Endothelial cell of hepatic sinusoid (primary cell): Measurements from ENCODE around the gene TMC5.

ENCODE experiments used
- in situ Hi-C: cut with HindIII; loops from 2 replicates; pipeline ENCODE4 v1.10.0; 2017; ENCODE audit warnings: low sequenced_read_pairs

Gene TMC5

GRCh38 chr16:19450186-19450585, 32.5 kb downstream of the TMC5 start:
- in situ Hi-C loops = no loop called here

- in situ Hi-C loops = no loop called here
Measured at GRCh38 chr16:19458722-19459379, 41.2 kb downstream of the TMC5 start.

DNA sequence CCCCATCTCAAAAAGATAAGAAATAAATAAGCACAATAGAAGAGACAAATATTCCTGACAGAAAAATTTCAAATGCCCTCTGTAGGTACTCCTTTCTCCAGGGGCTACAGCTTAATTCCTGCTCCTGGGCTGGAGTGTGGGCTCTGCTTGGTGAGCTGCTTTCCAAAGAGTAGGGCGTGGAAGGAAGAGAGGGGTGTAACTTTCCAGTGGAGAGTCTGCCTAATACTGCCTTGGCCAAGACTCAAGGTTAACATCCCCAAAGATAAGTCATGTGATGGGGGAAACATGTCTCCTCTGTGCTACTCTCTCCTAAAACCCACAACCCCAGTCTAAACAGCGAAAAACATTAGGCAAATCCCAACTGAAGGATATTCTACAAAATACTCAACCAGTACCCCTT, 42.7 kb downstream of the TMC5 start:
- in situ Hi-C loops = no loop called here

DNA sequence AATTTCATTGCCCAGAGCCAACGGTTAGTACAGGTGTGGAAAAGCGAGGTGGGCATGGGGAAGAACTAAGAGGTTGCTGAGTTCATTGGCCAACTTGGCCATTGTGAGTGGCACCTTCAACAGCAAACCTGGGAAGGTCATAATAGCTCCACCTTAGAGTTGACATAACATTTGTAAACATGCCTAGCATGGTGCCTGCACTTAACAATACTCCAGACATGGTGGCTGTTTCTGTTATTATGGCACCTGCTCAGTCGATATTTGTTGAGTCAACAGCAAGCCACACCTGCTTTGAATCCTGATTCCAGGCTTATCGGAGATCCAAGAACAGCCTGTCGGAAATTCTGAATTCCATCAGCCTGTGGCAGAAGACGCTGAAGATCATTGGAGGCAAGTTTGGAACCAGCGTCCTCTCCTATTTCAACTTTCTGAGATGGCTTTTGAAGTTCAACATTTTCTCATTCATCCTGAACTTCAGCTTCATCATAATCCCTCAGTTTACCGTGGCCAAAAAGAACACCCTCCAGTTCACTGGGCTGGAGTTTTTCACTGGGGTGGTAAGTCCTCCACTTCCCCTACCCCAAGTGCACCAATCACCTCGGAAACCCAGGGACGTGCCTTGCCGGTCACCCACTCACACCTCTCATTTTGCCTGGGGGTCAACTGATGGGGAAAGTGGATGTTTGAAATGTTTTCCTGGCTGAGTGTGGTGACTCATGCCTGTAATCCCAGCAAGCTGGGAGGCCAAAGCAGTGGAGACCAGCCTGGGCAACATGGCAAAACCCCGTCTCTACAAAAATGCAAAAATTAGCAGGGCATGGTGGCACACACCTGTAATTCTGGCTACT, 46.0 kb downstream of the TMC5 start:
- in situ Hi-C loops = no loop called here

DNA sequence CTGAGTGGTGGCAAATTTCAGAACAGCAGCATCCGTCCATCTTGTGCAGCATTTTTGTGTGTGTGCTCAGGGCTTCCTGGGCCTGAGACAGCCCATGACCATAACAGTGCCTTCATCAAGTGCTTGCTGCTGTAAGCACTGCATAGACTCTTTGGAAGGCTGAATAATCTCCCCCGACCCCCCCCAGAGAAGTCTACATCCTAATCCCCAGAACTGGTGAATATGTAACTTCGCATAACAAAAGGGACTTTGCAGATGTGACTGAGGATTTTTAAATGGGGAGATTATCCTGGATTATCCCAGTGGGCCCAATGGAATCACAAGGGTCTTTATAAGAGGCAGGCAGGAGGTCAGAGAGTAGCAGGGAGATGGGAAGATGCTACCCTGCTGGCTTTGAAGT, 50.6 kb downstream of the TMC5 start:
- in situ Hi-C loops = no loop called here

GRCh38 chr16:19472482-19472881, 54.8 kb downstream of the TMC5 start:
- in situ Hi-C loops = no loop called here

GRCh38 chr16:19474617-19475016, 56.9 kb downstream of the TMC5 start:
- in situ Hi-C loops = no loop called here

DNA sequence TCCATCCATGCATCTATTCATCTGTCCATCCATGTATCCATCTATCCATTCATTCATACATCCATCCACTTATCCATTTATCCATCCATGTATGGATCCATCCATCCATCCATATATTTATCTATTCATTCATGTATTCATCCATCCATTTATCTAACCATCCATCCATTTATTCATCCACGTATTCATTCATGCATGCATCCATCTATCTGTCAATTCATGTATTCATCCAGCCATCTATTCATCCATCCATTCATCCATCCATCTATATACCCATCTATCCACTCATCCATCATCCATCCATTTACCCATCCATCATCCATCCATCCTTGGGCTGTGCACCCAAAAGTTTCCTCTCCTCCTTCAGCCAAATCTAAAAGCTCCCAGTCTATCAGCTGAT, 60.8 kb downstream of the TMC5 start:
- in situ Hi-C loops = no loop called here

- in situ Hi-C loops = no loop called here
Measured at GRCh38 chr16:19479302-19479721, 61.6 kb downstream of the TMC5 start.

DNA sequence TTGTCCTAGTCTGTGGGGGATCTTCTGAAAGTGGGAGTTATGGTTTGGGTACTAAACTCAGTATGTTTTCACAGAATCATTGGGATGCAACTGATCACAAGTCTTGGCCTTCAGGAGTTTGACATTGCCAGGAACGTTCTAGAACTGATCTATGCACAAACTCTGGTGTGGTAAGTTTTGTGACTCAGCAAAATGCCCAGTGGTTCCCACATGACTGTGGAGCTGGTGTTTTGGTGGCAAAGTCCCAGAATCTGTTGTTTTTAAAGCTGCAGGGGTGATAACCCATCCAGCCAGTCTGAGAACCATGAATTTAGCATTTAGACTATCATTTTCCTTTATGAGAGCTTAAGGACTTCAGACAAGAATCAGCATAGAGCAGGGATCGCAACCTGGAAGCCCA, 63.6 kb downstream of the TMC5 start:
- in situ Hi-C loops = no loop called here

DNA sequence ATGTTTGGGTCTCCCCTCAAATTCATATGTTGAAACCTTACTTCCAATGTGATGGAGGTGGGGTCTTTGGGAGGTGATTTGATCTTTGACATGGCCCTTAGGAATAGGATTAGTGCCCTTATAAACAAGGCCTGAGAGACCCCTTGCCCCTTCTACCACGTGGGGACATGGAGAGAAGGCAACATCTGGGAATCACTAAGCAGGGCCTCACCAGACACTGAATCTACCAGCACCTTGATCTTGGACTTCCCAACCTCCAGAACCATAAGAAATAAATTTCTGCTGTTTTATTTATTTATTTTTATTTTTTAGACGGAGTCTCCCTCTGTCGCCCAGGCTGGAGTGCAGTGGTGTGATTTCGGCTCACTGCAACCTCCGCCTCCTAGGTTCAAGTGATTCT, 64.1 kb downstream of the TMC5 start:
- in situ Hi-C loops = no loop called here

GRCh38 chr16:19482291-19482690, 64.6 kb downstream of the TMC5 start:
- in situ Hi-C loops = no loop called here

DNA sequence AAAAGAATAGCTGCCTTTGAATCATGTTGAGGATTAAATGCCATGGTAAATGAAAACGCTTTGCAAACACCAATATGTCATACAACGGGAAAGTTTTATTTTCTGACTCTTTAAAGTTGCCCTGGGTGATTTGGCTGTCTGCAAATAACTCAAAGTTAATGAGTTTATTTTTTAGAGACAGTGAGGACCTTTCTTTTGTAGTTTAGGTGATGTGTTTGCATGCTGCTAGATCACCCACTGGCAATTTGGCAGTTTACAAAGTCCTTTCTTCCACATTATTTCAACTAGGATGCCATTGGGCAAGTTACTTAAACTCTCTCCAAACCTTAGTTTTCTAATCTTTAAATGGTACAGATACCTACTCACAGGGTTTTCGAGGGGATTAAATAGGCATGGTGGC, 66.4 kb downstream of the TMC5 start:
- in situ Hi-C loops = no loop called here

- in situ Hi-C loops = no loop called here
Measured at GRCh38 chr16:19485611-19486010, 67.9 kb downstream of the TMC5 start.

DNA sequence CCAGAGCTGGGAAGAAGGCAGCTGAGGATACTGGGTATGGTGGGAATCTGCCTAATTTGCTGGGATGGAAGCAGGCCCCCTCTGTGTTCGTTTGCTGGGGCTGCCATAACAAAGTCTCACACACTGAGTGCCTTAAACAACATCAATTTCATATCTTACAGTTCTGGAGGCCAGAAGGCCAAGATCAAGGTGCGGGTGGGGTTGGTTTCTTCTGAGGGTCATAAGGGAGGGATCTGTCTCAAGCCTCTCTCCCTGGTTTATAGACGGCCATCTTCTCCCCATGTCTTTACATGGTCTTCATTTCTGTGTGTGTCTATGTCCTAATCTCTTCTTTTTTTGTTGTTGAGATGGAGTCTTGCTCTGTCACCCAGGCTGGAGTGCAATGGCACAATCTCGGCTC, 68.4 kb downstream of the TMC5 start:
- in situ Hi-C loops = no loop called here

DNA sequence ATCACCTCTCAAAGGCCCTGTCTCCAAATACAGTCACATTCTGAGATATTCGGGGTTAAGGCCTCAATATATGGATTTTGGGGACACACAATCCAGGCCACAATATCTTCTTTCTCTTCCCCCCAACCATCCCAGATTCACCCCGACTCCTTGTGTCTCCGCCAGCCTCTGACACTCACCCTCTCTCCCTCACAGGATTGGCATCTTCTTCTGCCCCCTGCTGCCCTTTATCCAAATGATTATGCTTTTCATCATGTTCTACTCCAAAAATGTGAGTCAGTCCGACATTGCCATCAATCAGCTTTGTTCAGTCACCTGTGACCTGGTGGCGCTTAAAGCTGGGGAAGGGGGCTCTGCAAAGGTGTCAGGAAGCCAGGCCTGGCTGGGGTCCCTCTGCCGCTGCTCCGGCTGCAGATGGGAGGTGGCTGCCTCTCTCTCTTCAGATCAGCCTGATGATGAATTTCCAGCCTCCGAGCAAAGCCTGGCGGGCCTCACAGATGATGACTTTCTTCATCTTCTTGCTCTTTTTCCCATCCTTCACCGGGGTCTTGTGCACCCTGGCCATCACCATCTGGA, 69.2 kb downstream of the TMC5 start:
- in situ Hi-C loops = no loop called here

DNA sequence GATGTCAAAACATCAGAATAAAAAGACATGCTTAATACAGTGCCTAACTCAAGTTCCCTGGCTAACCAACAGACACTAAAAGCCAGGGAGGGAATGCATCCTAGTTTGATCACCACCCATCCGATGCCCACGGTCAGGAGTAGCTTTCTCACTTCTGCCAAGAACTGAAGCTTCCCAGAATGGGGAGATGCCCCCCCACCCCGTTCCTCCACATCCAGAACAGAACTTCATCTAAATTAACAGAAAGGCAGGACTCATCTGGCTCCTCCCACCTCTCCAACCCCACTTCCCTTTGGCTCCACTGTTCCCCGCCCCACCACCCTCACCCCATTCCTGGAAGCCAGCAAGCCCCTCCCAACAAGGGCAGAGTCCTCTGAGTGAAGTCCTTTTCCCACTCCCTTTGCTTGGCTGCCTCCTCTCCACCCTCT, 70.5 kb downstream of the TMC5 start:
- in situ Hi-C loops = no loop called here

- in situ Hi-C loops = no loop called here
Measured at GRCh38 chr16:19490619-19491018, 72.9 kb downstream of the TMC5 start.

GRCh38 chr16:19497176-19497575, 79.5 kb downstream of the TMC5 start:
- in situ Hi-C loops = no loop called here

- in situ Hi-C loops = no loop called here
Measured at GRCh38 chr16:19499006-19499405, 81.3 kb downstream of the TMC5 start.

DNA sequence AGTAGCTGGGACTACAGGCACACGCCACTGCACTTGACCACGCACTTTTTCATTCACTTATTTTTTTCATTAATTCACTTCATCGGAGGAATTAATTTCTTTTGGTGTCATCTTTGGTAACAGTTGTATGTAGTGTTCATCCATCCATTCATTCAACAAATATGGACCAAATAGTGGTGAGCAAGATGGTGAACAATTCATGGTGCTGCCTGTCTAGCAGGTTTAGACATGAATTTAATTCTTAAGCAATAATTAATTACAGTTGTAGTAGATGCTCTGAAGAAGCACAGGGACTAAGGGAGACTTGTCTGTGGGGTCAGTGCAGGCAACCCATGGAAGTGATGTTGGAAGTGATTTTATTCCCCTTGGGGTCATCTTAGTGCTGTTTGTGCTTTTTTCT, 81.8 kb downstream of the TMC5 start:
- in situ Hi-C loops = no loop called here
